Transverse colon (tissue), 4 donors: Measurements from ENCODE around the gene CFAP206. TPM values are rescaled to one million over a fixed set of nuclear protein-coding genes. Genes with fewer than 3 reads are reported as not detected.

ENCODE experiments used
- DNase-seq: peaks from one replicate; pipeline ENCODE4 v3.0.0-alpha.2; 2019
- H3K27ac ChIP-seq, 4 donors: fragments of 200-600 bp; sonication (generic); 2 replicates each; pipeline ENCODE4 v1.5.1; 2016 to 2018; ENCODE audit warnings: inconsistent platforms in 4 of 4
- H3K27me3 ChIP-seq: fragments of 200-600 bp; sonication (generic); 2 replicates; pipeline ENCODE4 v1.5.1; 2017; ENCODE audit warnings: inconsistent platforms
- H3K36me3 ChIP-seq, 4 donors: fragments of 200-600 bp; sonication (generic); 2 replicates each; pipeline ENCODE4 v1.5.1; 2017 to 2019; ENCODE audit warnings: inconsistent platforms in 4 of 4
- H3K4me1 ChIP-seq, 4 donors: fragments of 200-600 bp; sonication (generic); 2 replicates each; pipeline ENCODE4 v1.5.1; 2017 to 2020; ENCODE audit warnings: inconsistent platforms in 4 of 4
- H3K4me3 ChIP-seq, 4 donors: fragments of 200-600 bp; sonication (generic); 1 replicate in 1 of 4; 2 replicates in 3 of 4; pipeline versions ENCODE4 v1.5.1 to v1.6.1; 2017 to 2019; ENCODE audit warnings: inconsistent platforms in 4 of 4
- H3K9me3 ChIP-seq, 2 donors: fragments of 200-600 bp; sonication (generic); 2 replicates each; pipeline ENCODE4 v1.5.1; 2017 to 2019; ENCODE audit warnings: inconsistent platforms in 2 of 2
- EP300 ChIP-seq: sonication (generic); formaldehyde crosslinking; IDR thresholded peaks from one replicate; pipeline ENCODE4 v1.6.1; 2017; ENCODE audit warnings: antibody characterized with exemption, low read depth
- POLR2A ChIP-seq: fragments of 450-650 bp; IDR thresholded peaks from one replicate; pipeline ENCODE4 v1.6.1; 2016; ENCODE audit warnings: antibody characterized with exemption, mild to moderate bottlenecking, moderate library complexity
- POLR2AphosphoS5 ChIP-seq, 3 donors: sonication (generic); formaldehyde crosslinking; IDR thresholded peaks; one replicate each; pipeline ENCODE4 v1.6.1; 2016; ENCODE audit warnings: antibody characterized with exemption in 3 of 3
- whole genome bisulfite sequencing, 2 donors: methylation state at CpG; one replicate each; pipeline ENCODE4 v1.1.5; 2018; ENCODE audit warnings: low coverage in 1 of 2; 5-methylcytosine and 5-hydroxymethylcytosine counted together
- in situ Hi-C, 4 donors: fragments of 200-750 bp; cut with MboI; loops; one replicate each; pipeline versions ENCODE4 v1.15.0 to v1.15.1; 2017; ENCODE audit warnings: low sequenced_read_pairs in 3 of 4, low pct_ligation_motif_present in 1 of 4, low pct_unique_long_range_greater_than_20kb in 1 of 4
- intact Hi-C: fragments of 100-400 bp; cut with DNase I; formaldehyde crosslinking; loops from one replicate; pipeline ENCODE4 v1.15.1; 2023; ENCODE audit warnings: low total_unique reads
- total RNA-seq, 4 donors: library from RNA; depleted of rRNA; stranded (reverse); fragments of >200 nt; gene quantifications; one replicate each; pipeline ENCODE4 v1.1.0, GENCODE V29; 2016
- TF ChIP-seq, protein P1 (sequence below), 5 experiments: fragments of 200-600 bp in 3 of 5; fragments of 450-650 bp in 2 of 5; sonication (generic) in 3 of 5; IDR thresholded peaks; 1 replicate in 2 of 5; 2 replicates in 3 of 5; pipeline ENCODE4 v1.5.1; 2016 to 2017; ENCODE audit warnings: antibody characterized with exemption in 5 of 5, inconsistent platforms in 3 of 5, mild to moderate bottlenecking in 2 of 5, moderate library complexity in 1 of 5

CFAP206 gene
- total RNA-seq, 4 donors from 2014 or later: not detected

- intact Hi-C loops: no loop called here
- Histone ChIP-seq H3K27me3 (no peaks in the 10 kb centered on the region), H3K9me3 (no peaks in the 10 kb centered on the region), H3K27ac (no peak overlapping the region), H3K4me1 (no peaks in the 10 kb centered on the region), H3K36me3 (no peaks in the 10 kb centered on the region), H3K4me3 (no peak overlapping the region)
- TF ChIP-seq POLR2AphosphoS5 (IDR thresholded peaks at IDR 0.05): no peak
- TF ChIP-seq, protein P1, sequence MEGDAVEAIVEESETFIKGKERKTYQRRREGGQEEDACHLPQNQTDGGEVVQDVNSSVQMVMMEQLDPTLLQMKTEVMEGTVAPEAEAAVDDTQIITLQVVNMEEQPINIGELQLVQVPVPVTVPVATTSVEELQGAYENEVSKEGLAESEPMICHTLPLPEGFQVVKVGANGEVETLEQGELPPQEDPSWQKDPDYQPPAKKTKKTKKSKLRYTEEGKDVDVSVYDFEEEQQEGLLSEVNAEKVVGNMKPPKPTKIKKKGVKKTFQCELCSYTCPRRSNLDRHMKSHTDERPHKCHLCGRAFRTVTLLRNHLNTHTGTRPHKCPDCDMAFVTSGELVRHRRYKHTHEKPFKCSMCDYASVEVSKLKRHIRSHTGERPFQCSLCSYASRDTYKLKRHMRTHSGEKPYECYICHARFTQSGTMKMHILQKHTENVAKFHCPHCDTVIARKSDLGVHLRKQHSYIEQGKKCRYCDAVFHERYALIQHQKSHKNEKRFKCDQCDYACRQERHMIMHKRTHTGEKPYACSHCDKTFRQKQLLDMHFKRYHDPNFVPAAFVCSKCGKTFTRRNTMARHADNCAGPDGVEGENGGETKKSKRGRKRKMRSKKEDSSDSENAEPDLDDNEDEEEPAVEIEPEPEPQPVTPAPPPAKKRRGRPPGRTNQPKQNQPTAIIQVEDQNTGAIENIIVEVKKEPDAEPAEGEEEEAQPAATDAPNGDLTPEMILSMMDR (IDR thresholded peaks at IDR 0.05): peak; percentile 71 to 80 (median 79)
- WGBS, 2 donors: 5 to 12% methylated on average over 2 of the region's 2 CpGs
- DNase-seq: no peak
- in situ Hi-C loops: no loop called here
Measured at GRCh38 chr6:87393026-87393622, 14.6 kb upstream of the CFAP206 start.

DNA sequence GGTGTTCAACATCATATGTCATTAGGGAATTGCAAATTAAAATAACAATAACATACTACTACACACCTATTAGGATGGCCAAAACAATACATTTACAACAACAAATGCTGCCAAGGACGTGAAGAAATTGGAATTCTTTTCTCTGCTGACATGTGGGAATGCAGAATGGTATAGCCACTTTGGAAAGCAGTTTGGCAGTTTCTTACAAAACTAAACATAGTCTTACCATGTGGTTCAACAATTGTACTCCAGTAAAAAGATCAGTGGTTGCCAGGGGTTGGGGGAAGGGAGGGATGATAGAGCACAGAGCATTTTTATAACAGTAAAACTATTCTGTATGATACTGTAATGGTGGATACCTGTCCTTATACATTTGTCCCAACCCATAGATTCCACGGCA lies 12.3 kb upstream of the CFAP206 start:
- DNase-seq: no peak
- Histone ChIP-seq H3K4me3 (no peak overlapping the region), H3K36me3 (no peaks in the 10 kb centered on the region), H3K9me3 (no peaks in the 10 kb centered on the region), H3K4me1 (no peaks in the 10 kb centered on the region), H3K27ac (no peak overlapping the region), H3K27me3 (no peaks in the 10 kb centered on the region)
- in situ Hi-C loops (no loop called here), intact Hi-C loops (no loop called here)
- TF ChIP-seq, protein P1 (IDR thresholded peaks at IDR 0.05): no peak
- no peak for TF ChIP-seq EP300
- TF ChIP-seq POLR2AphosphoS5 (IDR thresholded peaks at IDR 0.05): no peak
- TF ChIP-seq POLR2A: no peak
- WGBS, 2 donors: 74 to 78% methylated on average over 2 of the region's 2 CpGs

DNA sequence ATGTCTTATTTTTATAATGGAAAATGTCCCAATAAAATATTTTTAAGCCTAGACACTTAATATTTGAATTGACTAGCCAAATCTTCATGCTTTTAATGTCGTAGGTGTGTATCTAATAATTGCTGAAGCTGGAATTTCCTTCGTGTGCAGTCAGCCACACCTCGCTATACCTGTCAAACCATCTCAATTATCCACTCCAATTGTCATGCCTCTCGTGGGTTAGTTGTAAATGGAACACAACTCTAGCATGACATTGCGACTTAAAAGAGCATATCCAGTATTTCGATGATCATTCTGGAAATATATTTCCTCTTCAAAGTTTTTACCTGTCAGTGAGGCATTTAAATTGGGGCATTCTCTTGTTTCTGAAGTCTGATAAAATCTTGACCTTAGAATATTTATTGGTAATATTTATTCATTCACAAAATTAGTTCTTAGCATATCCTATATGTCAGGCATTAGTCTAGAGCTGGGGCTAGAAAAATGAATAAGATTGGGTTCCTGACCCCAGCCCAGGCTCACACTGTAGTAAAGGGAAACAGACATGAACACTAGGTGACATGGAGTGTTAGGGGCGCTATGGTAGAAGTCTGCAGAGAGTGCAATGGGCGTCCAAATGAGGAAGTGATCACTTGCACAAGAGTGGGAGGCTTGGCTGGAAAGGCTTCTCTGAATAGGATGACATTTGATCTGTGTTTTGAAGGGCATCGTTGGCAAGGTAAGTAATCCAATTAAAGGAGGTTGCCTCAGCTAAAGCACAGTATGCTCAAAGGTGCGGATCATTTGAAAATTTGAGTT lies 11.0 kb upstream of the CFAP206 start:
- no peak for DNase-seq
- in situ Hi-C loops (no loop called here), intact Hi-C loops (no loop called here)
- Histone ChIP-seq H3K27ac (no peak overlapping the region), H3K27me3 (no peaks in the 10 kb centered on the region), H3K36me3 (no peaks in the 10 kb centered on the region), H3K9me3 (no peaks in the 10 kb centered on the region), H3K4me3 (no peak overlapping the region), H3K4me1 (no peaks in the 10 kb centered on the region)
- no peak for TF ChIP-seq POLR2AphosphoS5 (IDR thresholded peaks at IDR 0.05)
- 72 to 78% methylated on average over 10 of the region's 10 CpGs for WGBS, 2 donors

- intact Hi-C loops: no loop called here
- Histone ChIP-seq H3K27ac (no peak overlapping the region), H3K36me3 (no peaks in the 10 kb centered on the region), H3K4me3 (no peak overlapping the region), H3K9me3 (no peaks in the 10 kb centered on the region), H3K27me3 (no peaks in the 10 kb centered on the region), H3K4me1 (no peaks in the 10 kb centered on the region)
- TF ChIP-seq, protein P1 (IDR thresholded peaks at IDR 0.05): no peak
- TF ChIP-seq POLR2A (no peak), EP300 (no peak), POLR2AphosphoS5 (IDR thresholded peaks at IDR 0.05) (no peak)
- no peak for DNase-seq
- in situ Hi-C loops: no loop called here
- WGBS, 2 donors: 77% methylated on average over 1 of the region's 1 CpG; no CpG with 5 or more reads in 1 of the 2 donors
Measured at GRCh38 chr6:87397656-87398055, 10.1 kb upstream of the CFAP206 start.
